Neural cell (in vitro differentiated cells): ENCODE data around the gene KRTAP10-7. TPM values are rescaled to one million over a fixed set of nuclear protein-coding genes. Genes with fewer than 3 reads are reported as not detected.
"Not testable (repeated sequence)": the region's sequence is repeated elsewhere in the genome, so short reads cannot be mapped to it uniquely, and the experiment has no call there.

Experiments
- H2AFZ ChIP-seq: fragments of 200-600, 300-800 bp; sonication (generic), shearing (Covaris generic); 2 replicates; pipeline ENCODE4 v1.6.0; 2014; ENCODE audit warnings: low read depth, mild to moderate bottlenecking, antibody characterized with exemption, low read length, moderate library complexity
- H3F3A ChIP-seq: fragments of 200-600 bp; shearing (Covaris generic); 2 replicates; pipeline ENCODE4 v1.6.1; 2016; ENCODE audit warnings: mild to moderate bottlenecking, moderate library complexity, mixed read lengths, antibody characterized with exemption, low read length; ENCODE audit not compliant: insufficient read depth, poor library complexity, severe bottlenecking
- H3K27ac ChIP-seq: fragments of 200-600, 300-800 bp; sonication (generic), shearing (Covaris generic); 2 replicates; pipeline ENCODE4 v1.5.1; 2014; ENCODE audit warnings: mild to moderate bottlenecking, low read length, moderate library complexity
- H3K27me3 ChIP-seq: fragments of 300-800, 200-600 bp; sonication (generic), shearing (Covaris generic); 2 replicates; pipeline ENCODE4 v1.6.0; 2014; ENCODE audit warnings: mild to moderate bottlenecking, low read depth, low read length, moderate library complexity; ENCODE audit not compliant: insufficient read depth
- H3K36me3 ChIP-seq: fragments of 300-800, 200-600 bp; sonication (generic), shearing (Covaris generic); 2 replicates; pipeline ENCODE4 v1.5.1; 2014; ENCODE audit warnings: mild to moderate bottlenecking, antibody characterized with exemption, low read length, moderate library complexity; ENCODE audit not compliant: insufficient read depth
- H3K4me2 ChIP-seq: fragments of 300-800, 200-600 bp; sonication (generic), shearing (Covaris generic); 2 replicates; pipeline ENCODE4 v1.6.0; 2014; ENCODE audit warnings: mild to moderate bottlenecking, low read length
- H3K4me3 ChIP-seq: fragments of 300-800, 200-600 bp; sonication (generic), shearing (Covaris generic); 2 replicates; pipeline ENCODE4 v1.5.1; 2014; ENCODE audit warnings: mild to moderate bottlenecking, low read length, moderate library complexity
- H3K79me2 ChIP-seq: fragments of 200-600 bp; shearing (Covaris generic); replicated peaks from 2 replicates; pipeline ENCODE4 v1.6.0; 2014; ENCODE audit warnings: mild to moderate bottlenecking, low read length, moderate library complexity; ENCODE audit not compliant: insufficient read depth
- H3K9ac ChIP-seq: fragments of 300-800, 200-600 bp; sonication (generic), shearing (Covaris generic); 2 replicates; pipeline ENCODE4 v1.6.1; 2016; ENCODE audit warnings: mild to moderate bottlenecking, low read length, mixed read lengths
- H3K9me2 ChIP-seq: fragments of 200-600 bp; shearing (Covaris generic); 2 replicates; pipeline ENCODE4 v1.6.1; 2016; ENCODE audit warnings: mild to moderate bottlenecking, low read length, mixed read lengths; ENCODE audit not compliant: insufficient read depth
- H3K9me3 ChIP-seq: fragments of 200-600, 300-800 bp; sonication (generic), shearing (Covaris generic); 2 replicates; pipeline ENCODE4 v1.6.1; 2016; ENCODE audit warnings: mild to moderate bottlenecking, mixed run types, low read length, moderate library complexity, mixed read lengths
- H4K20me1 ChIP-seq: fragments of 200-600 bp; shearing (Covaris generic); 2 replicates; pipeline ENCODE4 v1.6.1; 2016; ENCODE audit warnings: mild to moderate bottlenecking, mixed run types; ENCODE audit not compliant: insufficient read depth
- EP300 ChIP-seq: fragments of 450-650 bp; conservative IDR thresholded peaks from 2 replicates; pipeline ENCODE4 v1.6.1; 2014; ENCODE audit warnings: antibody characterized with exemption, mild to moderate bottlenecking, moderate library complexity; ENCODE audit not compliant: poor library complexity, severe bottlenecking
- EZH2 ChIP-seq: fragments of 200-600, 300-800 bp; shearing (Covaris generic), sonication (generic); IDR thresholded peaks from 2 replicates; pipeline ENCODE4 v1.6.1; 2014; ENCODE audit warnings: antibody characterized with exemption, low read length, borderline replicate concordance, mild to moderate bottlenecking; ENCODE audit not compliant: insufficient read depth, poor library complexity, severe bottlenecking
- MXI1 ChIP-seq: fragments of 450-650 bp; conservative IDR thresholded peaks from 2 replicates; pipeline ENCODE4 v1.6.1; 2014; ENCODE audit warnings: antibody characterized with exemption, mild to moderate bottlenecking; ENCODE audit not compliant: poor library complexity, severe bottlenecking
- POLR2AphosphoS5 ChIP-seq: IDR thresholded peaks from 2 replicates; pipeline ENCODE4 v1.6.1; 2012
- RAD21 ChIP-seq: fragments of 450-650 bp; conservative IDR thresholded peaks from 2 replicates; pipeline ENCODE4 v1.6.1; 2014; ENCODE audit warnings: antibody characterized with exemption, mild to moderate bottlenecking, moderate library complexity
- SMC3 ChIP-seq: fragments of 450-650 bp; conservative IDR thresholded peaks from 2 replicates; pipeline ENCODE4 v1.6.1; 2014; ENCODE audit warnings: antibody characterized with exemption, mild to moderate bottlenecking, moderate library complexity; ENCODE audit not compliant: poor library complexity
- TAF1 ChIP-seq: IDR thresholded peaks from 2 replicates; pipeline ENCODE4 v1.6.1; 2012; ENCODE audit warnings: low read depth
- polyA plus RNA-seq: library from polyadenylated mRNA; depleted of rRNA; stranded (reverse); fragments of >200 nt; gene quantifications from 2 replicates; pipeline ENCODE4 v1.2.3, GENCODE V29; 2014
- TF ChIP-seq, protein P1 (sequence below): IDR thresholded peaks from 2 replicates; pipeline ENCODE4 v1.6.1; 2012; ENCODE audit warnings: borderline replicate concordance

Gene KRTAP10-7
- polyA plus RNA-seq, 1 donor from 2014 or later = not detected

DNA sequence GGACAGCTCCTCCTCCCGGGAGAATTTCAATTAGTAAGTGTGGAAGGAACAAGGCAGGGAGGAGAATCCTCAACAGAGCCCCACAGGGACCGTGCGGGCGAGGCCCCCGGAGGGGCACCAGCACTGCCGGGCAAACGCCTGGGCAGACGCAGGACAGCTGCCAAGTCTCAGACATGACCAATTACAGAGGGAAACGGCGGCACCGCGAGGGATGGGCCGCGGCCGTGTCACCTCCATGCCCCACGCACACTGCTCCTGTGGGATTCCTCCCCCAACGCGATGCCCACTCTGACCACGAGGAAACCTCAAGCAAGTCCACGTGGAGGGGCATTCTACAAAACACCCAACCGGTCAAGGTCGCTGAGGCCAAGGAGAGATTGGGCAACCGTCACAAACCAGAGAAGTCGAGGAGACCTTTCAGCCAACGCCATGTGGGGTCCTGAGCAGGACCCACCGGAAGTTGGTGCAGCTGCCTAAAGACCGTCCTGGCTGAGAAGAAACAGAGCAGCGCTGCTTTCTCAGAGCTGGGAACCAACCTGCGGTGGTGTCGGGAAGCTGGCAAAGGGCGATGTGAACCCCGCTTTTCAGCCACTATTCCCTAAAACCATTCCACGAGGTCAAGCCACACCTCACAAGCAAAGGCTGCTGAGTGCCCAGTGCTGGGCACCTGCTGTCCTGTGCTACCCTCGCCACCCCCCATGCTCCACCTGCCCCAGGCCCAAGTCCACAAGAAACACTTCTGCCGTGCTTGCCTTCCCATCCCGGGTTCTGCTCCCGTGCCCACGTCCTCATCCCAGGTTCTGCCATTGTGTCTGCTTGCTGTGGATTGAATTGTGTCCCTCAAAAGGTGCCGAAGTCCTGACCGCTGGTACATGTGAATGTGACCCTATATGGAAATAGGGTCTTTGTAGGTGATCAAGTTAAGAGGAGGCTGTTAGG, 28.3 kb upstream of the KRTAP10-7 start:
- no peaks in the 10 kb centered on the region for H3F3A ChIP-seq
- no peak overlapping the region for H2AFZ ChIP-seq
- no peaks in the 10 kb centered on the region for H3K27me3 ChIP-seq
- no peak overlapping the region for H3K27ac ChIP-seq
- H3K4me3 ChIP-seq = no peak overlapping the region
- H3K9me2 ChIP-seq = no peaks in the 10 kb centered on the region
- TF ChIP-seq RAD21 = no peak
- TF ChIP-seq EP300 = no peak
- H4K20me1 ChIP-seq = no peaks in the 10 kb centered on the region
- H3K9me3 ChIP-seq = peaks cover 10% of the 10 kb centered on the region
- H3K79me2 ChIP-seq = no peaks in the 10 kb centered on the region
- H3K9ac ChIP-seq = no peak overlapping the region
- H3K36me3 ChIP-seq = no peaks in the 10 kb centered on the region
- no peak overlapping the region for H3K4me2 ChIP-seq

DNA sequence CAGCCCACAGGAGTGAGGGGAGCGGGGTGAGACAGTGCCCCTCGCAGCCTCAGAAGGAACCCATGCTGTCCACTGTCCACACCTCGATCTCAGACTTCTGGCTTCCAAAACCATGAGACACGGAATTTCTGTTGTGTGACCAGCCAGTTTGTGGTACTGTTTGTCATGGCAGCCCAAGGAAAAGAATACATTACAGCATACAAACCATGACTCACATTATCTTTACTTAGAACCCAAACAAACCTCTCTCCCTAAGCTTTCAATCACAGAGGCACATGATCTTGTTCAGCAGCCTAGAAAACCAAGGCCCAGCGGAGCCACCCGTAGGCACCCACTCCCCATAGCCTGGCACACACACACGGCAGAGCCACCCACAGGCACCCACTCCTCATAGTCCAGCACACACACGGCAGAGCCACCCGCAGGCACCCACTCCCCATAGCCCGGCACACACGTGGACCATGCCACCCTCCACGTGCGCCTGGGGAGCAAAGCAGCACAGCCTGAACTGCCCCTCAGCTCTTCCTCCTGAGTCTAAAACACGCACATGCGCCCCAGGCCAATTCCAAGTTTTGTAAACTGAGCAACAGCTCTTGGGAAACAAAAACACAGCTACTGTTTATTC, 27.3 kb upstream of the KRTAP10-7 start:
- no peak overlapping the region for H2AFZ ChIP-seq
- no peak overlapping the region for H3K9ac ChIP-seq

DNA sequence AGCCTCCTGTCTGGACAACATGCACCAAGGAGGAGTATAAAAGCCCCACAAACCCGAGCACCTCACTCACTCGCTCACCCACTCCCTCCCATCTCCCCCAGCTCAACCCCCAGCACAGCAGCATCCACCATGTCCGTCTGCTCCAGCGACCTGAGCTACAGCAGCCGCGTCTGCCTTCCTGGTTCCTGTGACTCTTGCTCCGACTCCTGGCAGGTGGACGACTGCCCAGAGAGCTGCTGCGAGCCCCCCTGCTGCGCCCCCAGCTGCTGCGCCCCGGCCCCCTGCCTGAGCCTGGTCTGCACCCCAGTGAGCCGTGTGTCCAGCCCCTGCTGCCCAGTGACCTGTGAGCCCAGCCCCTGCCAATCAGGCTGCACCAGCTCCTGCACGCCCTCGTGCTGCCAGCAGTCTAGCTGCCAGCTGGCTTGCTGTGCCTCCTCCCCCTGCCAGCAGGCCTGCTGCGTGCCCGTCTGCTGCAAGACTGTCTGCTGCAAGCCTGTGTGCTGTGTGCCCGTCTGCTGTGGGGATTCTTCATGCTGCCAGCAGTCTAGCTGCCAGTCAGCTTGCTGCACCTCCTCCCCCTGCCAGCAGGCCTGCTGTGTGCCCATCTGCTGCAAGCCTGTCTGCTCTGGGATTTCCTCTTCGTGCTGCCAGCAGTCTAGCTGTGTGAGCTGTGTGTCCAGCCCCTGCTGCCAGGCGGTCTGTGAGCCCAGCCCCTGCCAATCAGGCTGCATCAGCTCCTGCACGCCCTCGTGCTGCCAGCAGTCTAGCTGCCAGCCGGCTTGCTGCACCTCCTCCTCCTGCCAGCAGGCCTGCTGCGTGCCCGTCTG, 26.6 kb upstream of the KRTAP10-7 start, which contains the start of gene KRTAP10-4:
Gene KRTAP10-4, plus strand, starts transcription at position 100 of the 827 bp plus-strand sequence. Its CDS starts 30 bp downstream, at position 130.
- H3K27ac ChIP-seq, H2AFZ ChIP-seq, H3K27me3 ChIP-seq, H3K9me3 ChIP-seq, H3K4me2 ChIP-seq, H3F3A ChIP-seq, H3K79me2 ChIP-seq, H3K4me3 ChIP-seq, H3K9ac ChIP-seq, H3K36me3 ChIP-seq, H3K9me2 ChIP-seq, H4K20me1 ChIP-seq: not testable (repeated sequence)

More for the DNA sequence above, 27.3 kb upstream of the KRTAP10-7 start:
- Histone ChIP-seq H3K9me3 (peaks cover 10% of the 10 kb centered on the region), H3K36me3 (no peaks in the 10 kb centered on the region), H3K9me2 (no peaks in the 10 kb centered on the region), H3F3A (no peaks in the 10 kb centered on the region), H3K79me2 (no peaks in the 10 kb centered on the region), H3K4me3 (no peak overlapping the region), H4K20me1 (no peaks in the 10 kb centered on the region), H3K4me2 (no peak overlapping the region), H3K27ac (no peak overlapping the region), H3K27me3 (no peaks in the 10 kb centered on the region)
- TF ChIP-seq, protein P1, sequence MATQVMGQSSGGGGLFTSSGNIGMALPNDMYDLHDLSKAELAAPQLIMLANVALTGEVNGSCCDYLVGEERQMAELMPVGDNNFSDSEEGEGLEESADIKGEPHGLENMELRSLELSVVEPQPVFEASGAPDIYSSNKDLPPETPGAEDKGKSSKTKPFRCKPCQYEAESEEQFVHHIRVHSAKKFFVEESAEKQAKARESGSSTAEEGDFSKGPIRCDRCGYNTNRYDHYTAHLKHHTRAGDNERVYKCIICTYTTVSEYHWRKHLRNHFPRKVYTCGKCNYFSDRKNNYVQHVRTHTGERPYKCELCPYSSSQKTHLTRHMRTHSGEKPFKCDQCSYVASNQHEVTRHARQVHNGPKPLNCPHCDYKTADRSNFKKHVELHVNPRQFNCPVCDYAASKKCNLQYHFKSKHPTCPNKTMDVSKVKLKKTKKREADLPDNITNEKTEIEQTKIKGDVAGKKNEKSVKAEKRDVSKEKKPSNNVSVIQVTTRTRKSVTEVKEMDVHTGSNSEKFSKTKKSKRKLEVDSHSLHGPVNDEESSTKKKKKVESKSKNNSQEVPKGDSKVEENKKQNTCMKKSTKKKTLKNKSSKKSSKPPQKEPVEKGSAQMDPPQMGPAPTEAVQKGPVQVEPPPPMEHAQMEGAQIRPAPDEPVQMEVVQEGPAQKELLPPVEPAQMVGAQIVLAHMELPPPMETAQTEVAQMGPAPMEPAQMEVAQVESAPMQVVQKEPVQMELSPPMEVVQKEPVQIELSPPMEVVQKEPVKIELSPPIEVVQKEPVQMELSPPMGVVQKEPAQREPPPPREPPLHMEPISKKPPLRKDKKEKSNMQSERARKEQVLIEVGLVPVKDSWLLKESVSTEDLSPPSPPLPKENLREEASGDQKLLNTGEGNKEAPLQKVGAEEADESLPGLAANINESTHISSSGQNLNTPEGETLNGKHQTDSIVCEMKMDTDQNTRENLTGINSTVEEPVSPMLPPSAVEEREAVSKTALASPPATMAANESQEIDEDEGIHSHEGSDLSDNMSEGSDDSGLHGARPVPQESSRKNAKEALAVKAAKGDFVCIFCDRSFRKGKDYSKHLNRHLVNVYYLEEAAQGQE = no peak
- TF ChIP-seq TAF1 = no peak
- TF ChIP-seq MXI1 = no peak
- TF ChIP-seq POLR2AphosphoS5 = no peak
- no peak for TF ChIP-seq EP300
- no peak for TF ChIP-seq SMC3
- TF ChIP-seq EZH2 = no peak
